Measurements from ENCODE around the gene ZNF830.

The ZNF830 gene

DNA sequence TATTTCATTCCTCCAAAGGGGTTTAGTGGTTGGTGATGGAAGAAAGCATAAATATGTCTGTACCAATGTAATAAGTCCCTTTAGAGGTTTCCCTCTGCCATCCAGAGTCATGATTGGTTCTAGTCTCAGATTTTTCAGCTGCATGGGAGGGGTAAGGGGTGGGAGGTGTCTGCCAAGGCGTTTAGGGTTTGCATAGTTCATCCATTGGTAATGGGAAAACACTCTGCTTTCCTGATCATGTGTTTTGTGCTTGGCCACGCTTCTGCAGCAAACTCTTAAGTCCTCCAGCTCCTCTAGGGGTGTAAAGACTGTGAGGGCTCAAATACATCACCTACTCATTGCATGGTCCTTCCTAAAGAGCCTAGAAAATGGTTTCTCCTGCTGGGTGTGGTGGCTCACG, 48.8 kb downstream of the ZNF830 start:
- TF ChIP-seq, protein P1, sequence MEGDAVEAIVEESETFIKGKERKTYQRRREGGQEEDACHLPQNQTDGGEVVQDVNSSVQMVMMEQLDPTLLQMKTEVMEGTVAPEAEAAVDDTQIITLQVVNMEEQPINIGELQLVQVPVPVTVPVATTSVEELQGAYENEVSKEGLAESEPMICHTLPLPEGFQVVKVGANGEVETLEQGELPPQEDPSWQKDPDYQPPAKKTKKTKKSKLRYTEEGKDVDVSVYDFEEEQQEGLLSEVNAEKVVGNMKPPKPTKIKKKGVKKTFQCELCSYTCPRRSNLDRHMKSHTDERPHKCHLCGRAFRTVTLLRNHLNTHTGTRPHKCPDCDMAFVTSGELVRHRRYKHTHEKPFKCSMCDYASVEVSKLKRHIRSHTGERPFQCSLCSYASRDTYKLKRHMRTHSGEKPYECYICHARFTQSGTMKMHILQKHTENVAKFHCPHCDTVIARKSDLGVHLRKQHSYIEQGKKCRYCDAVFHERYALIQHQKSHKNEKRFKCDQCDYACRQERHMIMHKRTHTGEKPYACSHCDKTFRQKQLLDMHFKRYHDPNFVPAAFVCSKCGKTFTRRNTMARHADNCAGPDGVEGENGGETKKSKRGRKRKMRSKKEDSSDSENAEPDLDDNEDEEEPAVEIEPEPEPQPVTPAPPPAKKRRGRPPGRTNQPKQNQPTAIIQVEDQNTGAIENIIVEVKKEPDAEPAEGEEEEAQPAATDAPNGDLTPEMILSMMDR (IDR thresholded peaks at IDR 0.05; ENCODE audit: borderline replicate concordance, control extremely low read depth, extremely low read depth, insufficient read depth, missing control alignments) = no peak
- in situ Hi-C loops (cut with MboI; ENCODE audit: low sequenced_read_pairs, unreplicated experiment) = no loop called here
- DNase-seq (ENCODE audit: low spot score) = no peak

DNA sequence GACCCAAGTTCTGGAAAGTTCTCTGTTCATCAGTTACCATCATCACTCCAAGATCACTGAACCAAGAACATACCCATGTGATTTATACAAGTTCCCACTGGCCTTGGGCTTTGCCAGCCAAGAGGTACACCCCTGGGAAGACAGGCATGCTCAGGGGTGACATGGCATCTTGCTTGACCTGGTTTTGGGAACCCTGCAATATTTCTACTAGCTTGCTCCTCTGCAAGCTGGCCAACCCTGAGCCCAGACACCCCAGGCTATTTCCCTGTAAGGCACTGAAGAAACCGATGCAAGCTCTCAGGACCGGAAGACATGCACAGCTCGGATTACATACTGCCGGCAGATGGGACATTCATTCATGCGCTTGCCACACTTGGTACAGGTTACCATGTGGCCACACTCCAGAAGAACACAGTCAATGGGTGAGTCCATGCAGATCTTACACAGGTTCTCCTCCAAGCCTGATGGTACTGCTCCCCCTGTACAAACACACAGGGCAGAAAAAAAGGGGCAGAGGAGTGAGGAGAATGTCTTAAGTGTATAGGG, 50.4 kb downstream of the ZNF830 start:
- in situ Hi-C loops (cut with MboI; ENCODE audit: low sequenced_read_pairs, unreplicated experiment) = no loop called here
- no peak for DNase-seq (ENCODE audit: low spot score)
- TF ChIP-seq, protein P1 (IDR thresholded peaks at IDR 0.05; ENCODE audit: borderline replicate concordance, control extremely low read depth, extremely low read depth, insufficient read depth, missing control alignments) = no peak

All from GM13976 (cell line).